SK-N-SH (cell line): ENCODE results near the gene GNS. TPM values are rescaled to one million over a fixed set of nuclear protein-coding genes. Genes with fewer than 3 reads are reported as not detected.

ENCODE experiments used
- CTCF ChIA-PET: fragments of 300-600, 350-600 bp; formaldehyde crosslinking; extraction: SDS; loops from one replicate; lab custom pipeline; 2021; lab: Yijun Ruan, JAX
- POLR2A ChIA-PET: fragments of 350-600 bp; sonication (Branson Sonifier 250); formaldehyde crosslinking; extraction: SDS; loops from one replicate; lab custom pipeline; 2020; ENCODE audit warnings: antibody characterized with exemption, inconsistent platforms; lab: Yijun Ruan, JAX
- DNase-seq: peaks from one replicate; pipeline ENCODE4 v3.0.0; 2012
- H2AFZ ChIP-seq: fragments of 200-600 bp; sonication (generic); 2 replicates; pipeline ENCODE4 v1.8.1; 2016; ENCODE audit warnings: antibody characterized with exemption, mild to moderate bottlenecking, low read depth
- H3F3A ChIP-seq: fragments of 200-600 bp; sonication (generic); replicated peaks from 2 replicates; pipeline ENCODE3; 2016; ENCODE audit warnings: antibody characterized with exemption, mild to moderate bottlenecking; ENCODE audit not compliant: insufficient read depth
- H3K27ac ChIP-seq, 2 experiments: fragments of 200-500 bp in 1 of 2; fragments of 200-600 bp in 1 of 2; sonication (Bioruptor generic) in 1 of 2; sonication (generic), shearing (Covaris generic) in 1 of 2; 2 replicates each; pipeline versions ENCODE4 v1.5.1 to v1.6.1; 2014 to 2016; ENCODE audit warnings: low read depth in 2 of 2, inconsistent platforms in 1 of 2, low read length in 1 of 2, mild to moderate bottlenecking in 1 of 2, mixed read lengths in 1 of 2
- H3K27me3 ChIP-seq: fragments of 200-600 bp; sonication (generic), shearing (Covaris generic); 2 replicates; pipeline ENCODE4 v1.6.1; 2016; ENCODE audit warnings: mixed run types; ENCODE audit not compliant: insufficient read depth
- H3K36me3 ChIP-seq, 2 experiments: fragments of 200-500 bp in 1 of 2; fragments of 200-600 bp in 1 of 2; sonication (Bioruptor generic) in 1 of 2; sonication (generic) in 1 of 2; replicated peaks in 1 of 2; 2 replicates each; pipeline versions ENCODE3 to v1.5.1; 2014 to 2016; ENCODE audit warnings: low read length in 1 of 2, mild to moderate bottlenecking in 1 of 2; ENCODE audit not compliant: insufficient read depth in 2 of 2, control insufficient read depth in 1 of 2
- H3K4me1 ChIP-seq, 2 experiments: fragments of 200-500 bp in 1 of 2; fragments of 200-600 bp in 1 of 2; sonication (Bioruptor generic) in 1 of 2; sonication (generic), shearing (Covaris generic) in 1 of 2; 2 replicates each; pipeline versions ENCODE4 v1.5.1 to v1.6.1; 2014 to 2016; ENCODE audit warnings: low read depth in 1 of 2, low read length in 1 of 2, mixed run types in 1 of 2; ENCODE audit not compliant: insufficient read depth in 2 of 2, control insufficient read depth in 1 of 2
- H3K4me2 ChIP-seq: fragments of 200-600 bp; sonication (generic), shearing (Covaris generic); 2 replicates; pipeline ENCODE4 v1.6.1; 2017; ENCODE audit warnings: mixed run types
- H3K4me3 ChIP-seq, 2 experiments: fragments of 200-500 bp in 1 of 2; fragments of 200-600 bp in 1 of 2; sonication (Bioruptor generic) in 1 of 2; sonication (generic), shearing (Covaris generic) in 1 of 2; 2 replicates each; pipeline versions ENCODE4 v1.5.1 to v1.8.1; 2014 to 2016; ENCODE audit warnings: low read depth in 2 of 2, inconsistent platforms in 1 of 2, low read length in 1 of 2, mild to moderate bottlenecking in 1 of 2, mixed read lengths in 1 of 2, moderate library complexity in 1 of 2
- H3K79me2 ChIP-seq: fragments of 200-600 bp; sonication (generic); 2 replicates; pipeline ENCODE4 v1.8.1; 2017; ENCODE audit warnings: mild to moderate bottlenecking; ENCODE audit not compliant: insufficient read depth
- H3K9ac ChIP-seq: fragments of 200-600 bp; sonication (generic); 2 replicates; pipeline ENCODE4 v1.6.1; 2017; ENCODE audit warnings: mixed run types
- H3K9me2 ChIP-seq: fragments of 200-600 bp; sonication (generic); 2 replicates; pipeline ENCODE4 v1.6.1; 2017; ENCODE audit warnings: mixed run types
- H3K9me3 ChIP-seq: fragments of 200-600 bp; sonication (generic); 2 replicates; pipeline ENCODE4 v1.6.1; 2017; ENCODE audit warnings: mixed run types, mild to moderate bottlenecking, moderate library complexity
- H4K20me1 ChIP-seq: fragments of 200-600 bp; sonication (generic); 2 replicates; pipeline ENCODE4 v1.6.1; 2017; ENCODE audit warnings: mild to moderate bottlenecking, mixed run types; ENCODE audit not compliant: insufficient read depth
- CHD2 ChIP-seq: fragments of 150-350 bp; IDR thresholded peaks from 2 replicates; pipeline ENCODE4 v1.6.1; 2018; ENCODE audit warnings: low read length; ENCODE audit not compliant: partially characterized antibody
- CTCF ChIP-seq: fragments of 200-600 bp; sonication (generic); IDR thresholded peaks from 2 replicates; pipeline ENCODE4 v1.6.1; 2017; ENCODE audit warnings: antibody characterized with exemption, mild to moderate bottlenecking, moderate library complexity
- ELF1 ChIP-seq: IDR thresholded peaks from 2 replicates; pipeline ENCODE4 v1.4.0; 2012
- EP300 ChIP-seq, 2 experiments: IDR thresholded peaks; 2 replicates each; pipeline versions ENCODE4 v1.4.0 to v1.6.1; 2012; ENCODE audit warnings: borderline replicate concordance in 1 of 2, low read depth in 1 of 2, low read length in 1 of 2
- FOSL2 ChIP-seq: IDR thresholded peaks from 2 replicates; pipeline ENCODE4 v1.4.0; 2012; ENCODE audit warnings: low read depth, mild to moderate bottlenecking, moderate library complexity, borderline replicate concordance
- FOXM1 ChIP-seq: IDR thresholded peaks from 2 replicates; pipeline ENCODE4 v1.4.0; 2012; ENCODE audit warnings: low read depth, mild to moderate bottlenecking
- GATA2 ChIP-seq: sonication (generic); formaldehyde crosslinking; IDR thresholded peaks from 2 replicates; pipeline ENCODE4 v1.5.0; 2020; ENCODE audit warnings: mild to moderate bottlenecking, missing genetic modification reagents
- IRF3 ChIP-seq: fragments of 150-350 bp; IDR thresholded peaks from 2 replicates; pipeline ENCODE4 v1.6.1; 2016; ENCODE audit warnings: mild to moderate bottlenecking, low read depth, low read length
- JUND ChIP-seq: IDR thresholded peaks from 2 replicates; pipeline ENCODE4 v1.4.0; 2012
- MXI1 ChIP-seq: IDR thresholded peaks from 2 replicates; pipeline ENCODE4 v1.6.1; 2012; ENCODE audit warnings: mild to moderate bottlenecking, low read depth, low read length, improper control_type of control experiment
- NFIC ChIP-seq: IDR thresholded peaks from 2 replicates; pipeline ENCODE4 v1.4.0; 2012; ENCODE audit warnings: borderline replicate concordance
- PBX3 ChIP-seq: IDR thresholded peaks from 2 replicates; pipeline ENCODE4; 2012
- POLR2AphosphoS5 ChIP-seq: IDR thresholded peaks from 2 replicates; pipeline ENCODE4 v1.6.1; 2012; ENCODE audit warnings: low read depth, low read length
- RAD21 ChIP-seq: IDR thresholded peaks from 2 replicates; pipeline ENCODE4 v1.6.1; 2012; ENCODE audit warnings: mild to moderate bottlenecking, low read length
- SIN3A ChIP-seq: IDR thresholded peaks from 2 replicates; pipeline ENCODE4 v1.6.1; 2012; ENCODE audit warnings: low read depth, mild to moderate bottlenecking, low read length, moderate library complexity, borderline replicate concordance
- SMC3 ChIP-seq: IDR thresholded peaks from 2 replicates; pipeline ENCODE4 v1.6.1; 2012; ENCODE audit warnings: low read depth, low read length, improper control_type of control experiment
- TAF1 ChIP-seq: IDR thresholded peaks from 2 replicates; pipeline ENCODE4 v1.6.1; 2012; ENCODE audit warnings: low read depth, mild to moderate bottlenecking, low read length, moderate library complexity, borderline replicate concordance
- TEAD4 ChIP-seq: IDR thresholded peaks from 2 replicates; pipeline ENCODE4 v1.4.0; 2012; ENCODE audit warnings: mild to moderate bottlenecking, borderline replicate concordance; ENCODE audit not compliant: insufficient read depth
- USF2 ChIP-seq: fragments of 150-350 bp; IDR thresholded peaks from 2 replicates; pipeline ENCODE4 v1.6.1; 2017; ENCODE audit warnings: antibody characterized with exemption, low read length, low read depth, borderline replicate concordance
- YY1 ChIP-seq: IDR thresholded peaks from 2 replicates; pipeline ENCODE4 v1.4.0; 2012; ENCODE audit warnings: low read depth, mild to moderate bottlenecking
- WGBS: methylation state at CpG from one replicate; pipeline ENCODE4 v1.1.6; 2017; ENCODE audit warnings: low lambda C conversion rate; 5-methylcytosine and 5-hydroxymethylcytosine counted together
- polyA plus RNA-seq, 3 experiments: library from polyadenylated mRNA; depleted of rRNA; stranded (reverse); fragments of >200 nt; gene quantifications; 2 replicates each; pipeline ENCODE4 v1.2.3, GENCODE V29; 2012

GNS gene
- polyA plus RNA-seq, 1 of the 3 experiments (the other 2 are of a cell fraction): 74.8 TPM

- Histone ChIP-seq H3F3A (no peaks in the 10 kb centered on the region), H3K79me2 (no peaks in the 10 kb centered on the region), H3K27me3 (peaks cover 17% of the 10 kb centered on the region; the same call in 1 of the 2 replicates), H3K9me2 (no peaks in the 10 kb centered on the region), H2AFZ (no peak overlapping the region), H3K27ac (no peak overlapping the region), H3K9me3 (no peaks in the 10 kb centered on the region), H4K20me1 (no peaks in the 10 kb centered on the region), H3K4me1 (no peaks in the 10 kb centered on the region), H3K4me2 (no peak overlapping the region), H3K4me3 (peak overlapping the region in 1 of 2 experiments; percentile 5; a peak in 1 of 4 replicates), H3K36me3 (no peaks in the 10 kb centered on the region), H3K9ac (no peak overlapping the region)
- POLR2A ChIA-PET: no interaction called here
- peak; percentile 68 for TF ChIP-seq RAD21
- no peak for TF ChIP-seq EP300 (IDR thresholded peaks at IDR 0.05; ENCODE audit: borderline replicate concordance in 1 of 2, low read depth in 1 of 2, low read length in 1 of 2)
- TF ChIP-seq CTCF: peak; percentile 91
- no peak for TF ChIP-seq MXI1
- TF ChIP-seq FOXM1: no peak
- CTCF ChIA-PET: interaction anchor here (0.6 to 3.9 kb wide), 37 partner anchors 10 to 443 kb away, joined by 3 to 38 read pairs (median 4); partner anchors contain the start of genes GNS, LEMD3 and TBC1D30
- DNase-seq: peak; percentile 52
- WGBS: 37% methylated on average over 5 of the region's 5 CpGs
These were observed 37.1 kb upstream of the GNS start for GRCh38 chr12:64796205-64796845.

GRCh38 chr12:64794305-64794704 is 35.1 kb upstream of the GNS start:
- Histone ChIP-seq H3K4me1 (no peaks in the 10 kb centered on the region), H2AFZ (no peak overlapping the region), H3K9me3 (no peaks in the 10 kb centered on the region), H3K9me2 (no peaks in the 10 kb centered on the region), H4K20me1 (no peaks in the 10 kb centered on the region), H3K4me3 (no peak overlapping the region), H3K79me2 (no peaks in the 10 kb centered on the region), H3K27ac (no peak overlapping the region), H3K27me3 (peaks cover 6% of the 10 kb centered on the region; the same call in 1 of the 2 replicates), H3K4me2 (no peak overlapping the region), H3F3A (no peaks in the 10 kb centered on the region), H3K9ac (no peak overlapping the region), H3K36me3 (no peaks in the 10 kb centered on the region)
- POLR2A ChIA-PET: no interaction called here
- CTCF ChIA-PET: interaction anchor here (0.6 to 3.9 kb wide), 3 partner anchors 12 to 1184 kb away, joined by 3 to 21 read pairs (median 3); no protein-coding TSS in a partner anchor
- DNase-seq: no peak
- TF ChIP-seq IRF3: no peak
- TF ChIP-seq SIN3A: no peak
- no peak for TF ChIP-seq NFIC
- TF ChIP-seq GATA2 (CRISPR knock-in tag): no peak
- no peak for TF ChIP-seq TEAD4
- no peak for TF ChIP-seq SMC3
- no peak for TF ChIP-seq CHD2
- TF ChIP-seq USF2: no peak
- no peak for TF ChIP-seq CTCF
- TF ChIP-seq PBX3: no peak
- TF ChIP-seq ELF1: no peak
- TF ChIP-seq POLR2AphosphoS5: no peak
- TF ChIP-seq JUND: no peak
- TF ChIP-seq FOSL2: no peak
- no peak for TF ChIP-seq YY1
- TF ChIP-seq EP300 (IDR thresholded peaks at IDR 0.05; ENCODE audit: borderline replicate concordance in 1 of 2, low read depth in 1 of 2, low read length in 1 of 2): no peak
- no peak for TF ChIP-seq TAF1
- 27% methylated on average over 3 of the region's 3 CpGs for WGBS
